ENCODE data around the gene DAB1.

DAB1 gene

GRCh38 chr1:57424231-57425027 is 569 bp upstream of the DAB1 start:
- no peak overlapping the region for H3K4me3 Mint-ChIP-seq
- no peaks in the 10 kb centered on the region for H3K9me3 Mint-ChIP-seq
- peaks cover 50% of the 10 kb centered on the region for H3K27me3 Mint-ChIP-seq (ENCODE audit: low read depth)
- no peak overlapping the region for H3K27ac Mint-ChIP-seq
- no peaks in the 10 kb centered on the region for H3K36me3 Mint-ChIP-seq (ENCODE audit: low read depth)
- peaks cover 2% of the 10 kb centered on the region for H3K4me1 Mint-ChIP-seq (ENCODE audit: low read depth)

- Mint-ChIP-seq H3K36me3 (ENCODE audit: low read depth) (no peaks in the 10 kb centered on the region), H3K4me3 (no peak overlapping the region), H3K4me1 (ENCODE audit: low read depth) (peaks cover 2% of the 10 kb centered on the region), H3K27me3 (ENCODE audit: low read depth) (peaks cover 52% of the 10 kb centered on the region), H3K27ac (peak overlapping the region; percentile 11), H3K9me3 (no peaks in the 10 kb centered on the region)
Measured at GRCh38 chr1:57423135-57423655, 665 bp downstream of the DAB1 start.

- Mint-ChIP-seq H3K4me3 (no peak overlapping the region), H3K4me1 (ENCODE audit: low read depth) (peaks cover 2% of the 10 kb centered on the region), H3K9me3 (no peaks in the 10 kb centered on the region), H3K27ac (peak overlapping the region; percentile 11), H3K27me3 (ENCODE audit: low read depth) (peaks cover 55% of the 10 kb centered on the region), H3K36me3 (ENCODE audit: low read depth) (no peaks in the 10 kb centered on the region)
Measured at GRCh38 chr1:57422271-57423134, 1.4 kb downstream of the DAB1 start.

GRCh38 chr1:57421806-57422205 is 2.1 kb downstream of the DAB1 start:
- Mint-ChIP-seq H3K27me3 (ENCODE audit: low read depth) (peaks cover 55% of the 10 kb centered on the region), H3K36me3 (ENCODE audit: low read depth) (no peaks in the 10 kb centered on the region), H3K9me3 (no peaks in the 10 kb centered on the region), H3K4me1 (ENCODE audit: low read depth) (peaks cover 2% of the 10 kb centered on the region), H3K27ac (no peak overlapping the region), H3K4me3 (no peak overlapping the region)

GRCh38 chr1:57420981-57421785 is 2.7 kb downstream of the DAB1 start:
- Mint-ChIP-seq H3K27ac (no peak overlapping the region), H3K9me3 (no peaks in the 10 kb centered on the region), H3K4me3 (no peak overlapping the region), H3K4me1 (ENCODE audit: low read depth) (peaks cover 2% of the 10 kb centered on the region), H3K36me3 (ENCODE audit: low read depth) (no peaks in the 10 kb centered on the region), H3K27me3 (ENCODE audit: low read depth) (peaks cover 51% of the 10 kb centered on the region)

GRCh38 chr1:57418971-57419370 is 4.9 kb downstream of the DAB1 start:
- Mint-ChIP-seq H3K36me3 (ENCODE audit: low read depth) (no peaks in the 10 kb centered on the region), H3K27ac (no peak overlapping the region), H3K4me1 (ENCODE audit: low read depth) (no peaks in the 10 kb centered on the region), H3K9me3 (no peaks in the 10 kb centered on the region), H3K4me3 (no peak overlapping the region), H3K27me3 (ENCODE audit: low read depth) (peaks cover 32% of the 10 kb centered on the region)

- H3K36me3 Mint-ChIP-seq (ENCODE audit: low read depth): no peaks in the 10 kb centered on the region
- no peaks in the 10 kb centered on the region for H3K9me3 Mint-ChIP-seq
- no peaks in the 10 kb centered on the region for H3K27me3 Mint-ChIP-seq (ENCODE audit: low read depth)
- no peaks in the 10 kb centered on the region for H3K4me1 Mint-ChIP-seq (ENCODE audit: low read depth)
- no peak overlapping the region for H3K27ac Mint-ChIP-seq
- H3K4me3 Mint-ChIP-seq: no peak overlapping the region
Measured at GRCh38 chr1:57411262-57411661, 12.6 kb downstream of the DAB1 start.

GRCh38 chr1:57410508-57410907 is 13.4 kb downstream of the DAB1 start:
- no peaks in the 10 kb centered on the region for H3K36me3 Mint-ChIP-seq (ENCODE audit: low read depth)
- no peak overlapping the region for H3K27ac Mint-ChIP-seq
- H3K4me1 Mint-ChIP-seq (ENCODE audit: low read depth): no peaks in the 10 kb centered on the region
- no peaks in the 10 kb centered on the region for H3K9me3 Mint-ChIP-seq
- no peak overlapping the region for H3K4me3 Mint-ChIP-seq
- no peaks in the 10 kb centered on the region for H3K27me3 Mint-ChIP-seq (ENCODE audit: low read depth)

GRCh38 chr1:57407928-57408327 is 15.9 kb downstream of the DAB1 start:
- no peaks in the 10 kb centered on the region for H3K9me3 Mint-ChIP-seq
- no peak overlapping the region for H3K4me3 Mint-ChIP-seq
- no peak overlapping the region for H3K27ac Mint-ChIP-seq
- H3K27me3 Mint-ChIP-seq (ENCODE audit: low read depth): no peaks in the 10 kb centered on the region
- H3K36me3 Mint-ChIP-seq (ENCODE audit: low read depth): no peaks in the 10 kb centered on the region
- H3K4me1 Mint-ChIP-seq (ENCODE audit: low read depth): no peaks in the 10 kb centered on the region

GRCh38 chr1:57406428-57406970 is 17.4 kb downstream of the DAB1 start:
- no peak overlapping the region for H3K27ac Mint-ChIP-seq
- H3K4me3 Mint-ChIP-seq: no peak overlapping the region
- H3K9me3 Mint-ChIP-seq: no peaks in the 10 kb centered on the region
- no peaks in the 10 kb centered on the region for H3K4me1 Mint-ChIP-seq (ENCODE audit: low read depth)
- H3K27me3 Mint-ChIP-seq (ENCODE audit: low read depth): no peaks in the 10 kb centered on the region
- H3K36me3 Mint-ChIP-seq (ENCODE audit: low read depth): no peaks in the 10 kb centered on the region

- H3K4me3 Mint-ChIP-seq: no peak overlapping the region
- no peak overlapping the region for H3K27ac Mint-ChIP-seq
- H3K27me3 Mint-ChIP-seq (ENCODE audit: low read depth): no peaks in the 10 kb centered on the region
- no peaks in the 10 kb centered on the region for H3K9me3 Mint-ChIP-seq
- no peaks in the 10 kb centered on the region for H3K36me3 Mint-ChIP-seq (ENCODE audit: low read depth)
- H3K4me1 Mint-ChIP-seq (ENCODE audit: low read depth): no peaks in the 10 kb centered on the region
Measured at GRCh38 chr1:57404884-57405283, 19.0 kb downstream of the DAB1 start.

GRCh38 chr1:57403201-57403600 is 20.7 kb downstream of the DAB1 start:
- Mint-ChIP-seq H3K27ac (no peak overlapping the region), H3K36me3 (ENCODE audit: low read depth) (no peaks in the 10 kb centered on the region), H3K4me3 (no peak overlapping the region), H3K4me1 (ENCODE audit: low read depth) (no peaks in the 10 kb centered on the region), H3K9me3 (no peaks in the 10 kb centered on the region), H3K27me3 (ENCODE audit: low read depth) (no peaks in the 10 kb centered on the region)

- H3K9me3 Mint-ChIP-seq: no peaks in the 10 kb centered on the region
- H3K36me3 Mint-ChIP-seq (ENCODE audit: low read depth): no peaks in the 10 kb centered on the region
- H3K4me3 Mint-ChIP-seq: no peak overlapping the region
- H3K4me1 Mint-ChIP-seq (ENCODE audit: low read depth): no peaks in the 10 kb centered on the region
- no peaks in the 10 kb centered on the region for H3K27me3 Mint-ChIP-seq (ENCODE audit: low read depth)
- no peak overlapping the region for H3K27ac Mint-ChIP-seq
Measured at GRCh38 chr1:57401671-57402070, 22.2 kb downstream of the DAB1 start.

- no peaks in the 10 kb centered on the region for H3K4me1 Mint-ChIP-seq (ENCODE audit: low read depth)
Measured at GRCh38 chr1:57400048-57400447, 23.8 kb downstream of the DAB1 start.

More at GRCh38 chr1:57400048-57400447, 23.8 kb downstream of the DAB1 start:
- no peaks in the 10 kb centered on the region for H3K9me3 Mint-ChIP-seq
- H3K4me3 Mint-ChIP-seq: no peak overlapping the region
- no peaks in the 10 kb centered on the region for H3K27me3 Mint-ChIP-seq (ENCODE audit: low read depth)
- H3K27ac Mint-ChIP-seq: no peak overlapping the region
- no peaks in the 10 kb centered on the region for H3K36me3 Mint-ChIP-seq (ENCODE audit: low read depth)

Measured in T-helper 1 cell treated with Interleukin-12 subunit alpha and Interleukin-12 subunit beta and Interleukin-4 antibody, amounts not matched to agents 30 μg/mL and 1 μg/mL, for 36 hours (primary cell).